Neural cell (in vitro differentiated cells): ENCODE results near the gene CHODL. TPM values are rescaled to one million over a fixed set of nuclear protein-coding genes. Genes with fewer than 3 reads are reported as not detected.

ENCODE experiments used
- H2AFZ ChIP-seq: fragments of 200-600, 300-800 bp; sonication (generic), shearing (Covaris generic); 2 replicates; pipeline ENCODE4 v1.6.0; 2014; ENCODE audit warnings: low read depth, mild to moderate bottlenecking, antibody characterized with exemption, low read length, moderate library complexity
- H3F3A ChIP-seq: fragments of 200-600 bp; shearing (Covaris generic); 2 replicates; pipeline ENCODE4 v1.6.1; 2016; ENCODE audit warnings: mild to moderate bottlenecking, moderate library complexity, mixed read lengths, antibody characterized with exemption, low read length; ENCODE audit not compliant: insufficient read depth, poor library complexity, severe bottlenecking
- H3K27ac ChIP-seq: fragments of 200-600, 300-800 bp; sonication (generic), shearing (Covaris generic); 2 replicates; pipeline ENCODE4 v1.5.1; 2014; ENCODE audit warnings: mild to moderate bottlenecking, low read length, moderate library complexity
- H3K27me3 ChIP-seq: fragments of 300-800, 200-600 bp; sonication (generic), shearing (Covaris generic); 2 replicates; pipeline ENCODE4 v1.6.0; 2014; ENCODE audit warnings: mild to moderate bottlenecking, low read depth, low read length, moderate library complexity; ENCODE audit not compliant: insufficient read depth
- H3K36me3 ChIP-seq: fragments of 300-800, 200-600 bp; sonication (generic), shearing (Covaris generic); 2 replicates; pipeline ENCODE4 v1.5.1; 2014; ENCODE audit warnings: mild to moderate bottlenecking, antibody characterized with exemption, low read length, moderate library complexity; ENCODE audit not compliant: insufficient read depth
- H3K4me2 ChIP-seq: fragments of 300-800, 200-600 bp; sonication (generic), shearing (Covaris generic); 2 replicates; pipeline ENCODE4 v1.6.0; 2014; ENCODE audit warnings: mild to moderate bottlenecking, low read length
- H3K4me3 ChIP-seq: fragments of 300-800, 200-600 bp; sonication (generic), shearing (Covaris generic); 2 replicates; pipeline ENCODE4 v1.5.1; 2014; ENCODE audit warnings: mild to moderate bottlenecking, low read length, moderate library complexity
- H3K79me2 ChIP-seq: fragments of 200-600 bp; shearing (Covaris generic); replicated peaks from 2 replicates; pipeline ENCODE4 v1.6.0; 2014; ENCODE audit warnings: mild to moderate bottlenecking, low read length, moderate library complexity; ENCODE audit not compliant: insufficient read depth
- H3K9ac ChIP-seq: fragments of 300-800, 200-600 bp; sonication (generic), shearing (Covaris generic); 2 replicates; pipeline ENCODE4 v1.6.1; 2016; ENCODE audit warnings: mild to moderate bottlenecking, low read length, mixed read lengths
- H3K9me2 ChIP-seq: fragments of 200-600 bp; shearing (Covaris generic); 2 replicates; pipeline ENCODE4 v1.6.1; 2016; ENCODE audit warnings: mild to moderate bottlenecking, low read length, mixed read lengths; ENCODE audit not compliant: insufficient read depth
- H3K9me3 ChIP-seq: fragments of 200-600, 300-800 bp; sonication (generic), shearing (Covaris generic); 2 replicates; pipeline ENCODE4 v1.6.1; 2016; ENCODE audit warnings: mild to moderate bottlenecking, mixed run types, low read length, moderate library complexity, mixed read lengths
- H4K20me1 ChIP-seq: fragments of 200-600 bp; shearing (Covaris generic); 2 replicates; pipeline ENCODE4 v1.6.1; 2016; ENCODE audit warnings: mild to moderate bottlenecking, mixed run types; ENCODE audit not compliant: insufficient read depth
- CTCF ChIP-seq: fragments of 450-650 bp; IDR thresholded peaks from 2 replicates; pipeline ENCODE4 v1.5.1; 2014; ENCODE audit warnings: antibody characterized with exemption, mild to moderate bottlenecking, moderate library complexity; ENCODE audit not compliant: poor library complexity, severe bottlenecking
- EP300 ChIP-seq: fragments of 450-650 bp; conservative IDR thresholded peaks from 2 replicates; pipeline ENCODE4 v1.6.1; 2014; ENCODE audit warnings: antibody characterized with exemption, mild to moderate bottlenecking, moderate library complexity; ENCODE audit not compliant: poor library complexity, severe bottlenecking
- EZH2 ChIP-seq: fragments of 200-600, 300-800 bp; shearing (Covaris generic), sonication (generic); IDR thresholded peaks from 2 replicates; pipeline ENCODE4 v1.6.1; 2014; ENCODE audit warnings: antibody characterized with exemption, low read length, borderline replicate concordance, mild to moderate bottlenecking; ENCODE audit not compliant: insufficient read depth, poor library complexity, severe bottlenecking
- MXI1 ChIP-seq: fragments of 450-650 bp; conservative IDR thresholded peaks from 2 replicates; pipeline ENCODE4 v1.6.1; 2014; ENCODE audit warnings: antibody characterized with exemption, mild to moderate bottlenecking; ENCODE audit not compliant: poor library complexity, severe bottlenecking
- POLR2AphosphoS5 ChIP-seq: IDR thresholded peaks from 2 replicates; pipeline ENCODE4 v1.6.1; 2012
- RAD21 ChIP-seq: fragments of 450-650 bp; conservative IDR thresholded peaks from 2 replicates; pipeline ENCODE4 v1.6.1; 2014; ENCODE audit warnings: antibody characterized with exemption, mild to moderate bottlenecking, moderate library complexity
- REST ChIP-seq: IDR thresholded peaks from 2 replicates; pipeline ENCODE4 v1.6.1; 2012; ENCODE audit warnings: borderline replicate concordance
- SMC3 ChIP-seq: fragments of 450-650 bp; conservative IDR thresholded peaks from 2 replicates; pipeline ENCODE4 v1.6.1; 2014; ENCODE audit warnings: antibody characterized with exemption, mild to moderate bottlenecking, moderate library complexity; ENCODE audit not compliant: poor library complexity
- TAF1 ChIP-seq: IDR thresholded peaks from 2 replicates; pipeline ENCODE4 v1.6.1; 2012; ENCODE audit warnings: low read depth
- polyA plus RNA-seq: library from polyadenylated mRNA; depleted of rRNA; stranded (reverse); fragments of >200 nt; gene quantifications from 2 replicates; pipeline ENCODE4 v1.2.3, GENCODE V29; 2014

Gene CHODL
- polyA plus RNA-seq, 1 donor from 2014 or later = 28.8 TPM

GRCh38 chr21:18253221-18253620 lies 8.6 kb downstream of the CHODL start:
- H3K4me2 ChIP-seq = no peak overlapping the region

GRCh38 chr21:18253799-18254198 lies 9.2 kb downstream of the CHODL start:
- Histone ChIP-seq H3K9ac (no peak overlapping the region), H3K27ac (no peak overlapping the region), H3K4me2 (no peak overlapping the region), H3K79me2 (no peaks in the 10 kb centered on the region), H3K9me2 (no peaks in the 10 kb centered on the region), H3K9me3 (no peaks in the 10 kb centered on the region), H3F3A (peaks cover 3% of the 10 kb centered on the region), H3K27me3 (no peaks in the 10 kb centered on the region), H2AFZ (no peak overlapping the region), H3K4me3 (no peak overlapping the region), H3K36me3 (no peaks in the 10 kb centered on the region), H4K20me1 (no peaks in the 10 kb centered on the region)
- TF ChIP-seq EZH2 = no peak
- no peak for TF ChIP-seq REST
- no peak for TF ChIP-seq MXI1
- no peak for TF ChIP-seq SMC3
- TF ChIP-seq RAD21 = no peak
- TF ChIP-seq POLR2AphosphoS5 = peak; percentile 25
- peak; percentile 41 for TF ChIP-seq EP300

More at GRCh38 chr21:18253221-18253620, 8.6 kb downstream of the CHODL start:
- H3K9me3 ChIP-seq = no peaks in the 10 kb centered on the region
- no peaks in the 10 kb centered on the region for H3K9me2 ChIP-seq
- H3K27me3 ChIP-seq = no peaks in the 10 kb centered on the region
- peaks cover 3% of the 10 kb centered on the region for H3F3A ChIP-seq
- no peak for TF ChIP-seq REST
- TF ChIP-seq TAF1 = no peak
- TF ChIP-seq POLR2AphosphoS5 = no peak
- no peak for TF ChIP-seq MXI1
- no peak for TF ChIP-seq EZH2
- no peak for TF ChIP-seq SMC3
- TF ChIP-seq RAD21 = no peak
- TF ChIP-seq CTCF = no peak
- no peak for TF ChIP-seq EP300
- no peak overlapping the region for H3K9ac ChIP-seq
- no peak overlapping the region for H2AFZ ChIP-seq
- H4K20me1 ChIP-seq = no peaks in the 10 kb centered on the region
- no peak overlapping the region for H3K27ac ChIP-seq
- H3K79me2 ChIP-seq = no peaks in the 10 kb centered on the region
- no peaks in the 10 kb centered on the region for H3K36me3 ChIP-seq
- H3K4me3 ChIP-seq = no peak overlapping the region
